ENCODE measurements around the gene NETO2.
"Not testable (repeated sequence)": the region's sequence is repeated elsewhere in the genome, so short reads cannot be mapped to it uniquely, and the experiment has no call there.

The NETO2 gene

GRCh38 chr16:47132308-47132707, 11.4 kb downstream of the NETO2 start:
- DNase-seq, result no peak

- no peak for DNase-seq
Measured at GRCh38 chr16:47129755-47130435, 13.8 kb downstream of the NETO2 start.

- no peak for DNase-seq
Measured at GRCh38 chr16:47127541-47127940, 16.2 kb downstream of the NETO2 start.

- DNase-seq, result no peak
Measured at GRCh38 chr16:47125757-47126156, 18.0 kb downstream of the NETO2 start.

- DNase-seq, result no peak
Measured at GRCh38 chr16:47113130-47113529, 30.6 kb downstream of the NETO2 start.

GRCh38 chr16:47110939-47111338, 32.8 kb downstream of the NETO2 start:
- no peak for DNase-seq

- DNase-seq, result no peak
Measured at GRCh38 chr16:47109361-47109760, 34.4 kb downstream of the NETO2 start.

- DNase-seq, result not testable (repeated sequence)
Measured at GRCh38 chr16:47102921-47103320, 40.8 kb downstream of the NETO2 start.

GRCh38 chr16:47097154-47097553, 46.6 kb downstream of the NETO2 start:
- DNase-seq, result not testable (repeated sequence)

- DNase-seq, result no peak
Measured at GRCh38 chr16:47096297-47096696, 47.4 kb downstream of the NETO2 start.

GRCh38 chr16:47084198-47084597, 59.5 kb downstream of the NETO2 start:
- DNase-seq, result no peak

GRCh38 chr16:47082099-47082865, 61.5 kb downstream of the NETO2 start:
- DNase-seq, result no peak

- DNase-seq, result no peak
Measured at GRCh38 chr16:47081115-47081514, 62.6 kb downstream of the NETO2 start.

- DNase-seq, result no peak
Measured at GRCh38 chr16:47079860-47080259, 63.9 kb downstream of the NETO2 start.

GRCh38 chr16:47073223-47074155, 70.3 kb downstream of the NETO2 start:
- DNase-seq, result no peak

GRCh38 chr16:47072158-47072557, 71.6 kb downstream of the NETO2 start:
- DNase-seq, result no peak

- DNase-seq, result no peak
Measured at GRCh38 chr16:47069841-47070584, 73.7 kb downstream of the NETO2 start.

- no peak for DNase-seq
Measured at GRCh38 chr16:47069313-47069712, 74.4 kb downstream of the NETO2 start.

- no peak for DNase-seq
Measured at GRCh38 chr16:47067203-47067602, 76.5 kb downstream of the NETO2 start.

- DNase-seq, result no peak
Measured at GRCh38 chr16:47065766-47066688, 77.7 kb downstream of the NETO2 start.

- no peak for DNase-seq
Measured at GRCh38 chr16:47064775-47065174, 79.0 kb downstream of the NETO2 start.
